GM23248 (cell line): ENCODE data around the gene PRKAG1. TPM values are rescaled to one million over a fixed set of nuclear protein-coding genes. Genes with fewer than 3 reads are reported as not detected.

Experiments used
- DNase-seq: peaks from one replicate; pipeline ENCODE4 v3.0.0-alpha.2; 2015
- H2AFZ ChIP-seq: fragments of 200-600 bp; sonication (generic); 2 replicates; pipeline ENCODE4 v1.6.1; 2016; ENCODE audit warnings: antibody characterized with exemption
- H3F3A ChIP-seq: fragments of 200-600 bp; sonication (generic); 2 replicates; pipeline ENCODE4 v1.6.1; 2016; ENCODE audit warnings: mild to moderate bottlenecking, antibody characterized with exemption, mixed run types; ENCODE audit not compliant: insufficient read depth
- H3K27ac ChIP-seq: fragments of 200-600 bp; sonication (generic); 2 replicates; pipeline ENCODE4 v1.5.1; 2016; ENCODE audit warnings: mild to moderate bottlenecking
- H3K27me3 ChIP-seq: fragments of 200-600 bp; sonication (generic); replicated peaks from 2 replicates; pipeline ENCODE4 v1.6.1; 2016; ENCODE audit warnings: mild to moderate bottlenecking; ENCODE audit not compliant: insufficient read depth
- H3K36me3 ChIP-seq: fragments of 200-600 bp; sonication (generic); 2 replicates; pipeline ENCODE4 v1.6.1; 2016; ENCODE audit warnings: low read depth, mild to moderate bottlenecking
- H3K4me1 ChIP-seq: fragments of 200-600 bp; sonication (generic); 2 replicates; pipeline ENCODE4 v1.6.1; 2016; ENCODE audit warnings: mild to moderate bottlenecking; ENCODE audit not compliant: insufficient read depth
- H3K4me2 ChIP-seq: fragments of 200-600 bp; sonication (generic); one replicate; pipeline ENCODE4 v1.6.1; 2016; ENCODE audit warnings: mild to moderate bottlenecking; ENCODE audit not compliant: unreplicated experiment
- H3K4me3 ChIP-seq: fragments of 200-600 bp; sonication (generic); 2 replicates; pipeline ENCODE4 v1.5.1; 2016; ENCODE audit warnings: mild to moderate bottlenecking
- H3K79me2 ChIP-seq: fragments of 200-600 bp; sonication (generic); 2 replicates; pipeline ENCODE4 v1.6.1; 2016; ENCODE audit warnings: mild to moderate bottlenecking; ENCODE audit not compliant: insufficient read depth
- H3K9ac ChIP-seq: fragments of 200-600 bp; sonication (generic); 2 replicates; pipeline ENCODE4 v1.6.1; 2016; ENCODE audit warnings: mild to moderate bottlenecking
- H3K9me2 ChIP-seq: fragments of 200-600 bp; sonication (generic); 2 replicates; pipeline ENCODE4 v1.6.1; 2016; ENCODE audit warnings: mixed run types, mild to moderate bottlenecking, moderate library complexity; ENCODE audit not compliant: insufficient read depth
- H3K9me3 ChIP-seq: fragments of 200-600 bp; sonication (generic); one replicate; pipeline ENCODE4 v1.6.1; 2017; ENCODE audit warnings: low read depth
- H4K20me1 ChIP-seq: fragments of 200-600 bp; sonication (generic); 2 replicates; pipeline ENCODE4 v1.6.0; 2016; ENCODE audit not compliant: insufficient read depth
- EZH2 ChIP-seq: fragments of 200-600 bp; sonication (generic); IDR thresholded peaks from 2 replicates; pipeline ENCODE4 v1.6.1; 2018; ENCODE audit warnings: antibody characterized with exemption, mild to moderate bottlenecking; ENCODE audit not compliant: insufficient read depth, poor library complexity, severe bottlenecking
- EZH2phosphoT487 ChIP-seq: fragments of 200-600 bp; sonication (generic); IDR thresholded peaks from 2 replicates; pipeline ENCODE4 v1.6.1; 2018; ENCODE audit warnings: antibody characterized with exemption, moderate library complexity, mild to moderate bottlenecking, low read depth; ENCODE audit not compliant: insufficient read depth
- WGBS, 2 experiments: methylation state at CpG; one replicate each; pipeline ENCODE4 v1.1.6; 2015 to 2017; ENCODE audit warnings: low lambda C conversion rate in 2 of 2, low coverage in 1 of 2; ENCODE audit errors: missing lambda C conversion rate in 2 of 2; 5-methylcytosine and 5-hydroxymethylcytosine counted together
- in situ Hi-C: fragments of 300-500 bp; cut with MboI; formaldehyde crosslinking; loops from 2 replicates; pipeline ENCODE4 v1.15.0; 2020
- polyA plus RNA-seq: library from polyadenylated mRNA; unstranded; fragments of >200 nt; fragmentation: Nextera tagmentation; extraction: Ambion mirVana; gene quantifications from 2 replicates; pipeline ENCODE4 v1.2.1, GENCODE V29; 2016
- total RNA-seq: library from RNA; depleted of rRNA; stranded (reverse); fragments of >200 nt; shearing (Covaris generic); gene quantifications from 2 replicates; pipeline ENCODE4 v1.2.3, GENCODE V29; 2014

PRKAG1 gene
- total and polyA plus RNA-seq, 2 experiments from 2014 or later: 62.5 to 91.3 TPM

DNA sequence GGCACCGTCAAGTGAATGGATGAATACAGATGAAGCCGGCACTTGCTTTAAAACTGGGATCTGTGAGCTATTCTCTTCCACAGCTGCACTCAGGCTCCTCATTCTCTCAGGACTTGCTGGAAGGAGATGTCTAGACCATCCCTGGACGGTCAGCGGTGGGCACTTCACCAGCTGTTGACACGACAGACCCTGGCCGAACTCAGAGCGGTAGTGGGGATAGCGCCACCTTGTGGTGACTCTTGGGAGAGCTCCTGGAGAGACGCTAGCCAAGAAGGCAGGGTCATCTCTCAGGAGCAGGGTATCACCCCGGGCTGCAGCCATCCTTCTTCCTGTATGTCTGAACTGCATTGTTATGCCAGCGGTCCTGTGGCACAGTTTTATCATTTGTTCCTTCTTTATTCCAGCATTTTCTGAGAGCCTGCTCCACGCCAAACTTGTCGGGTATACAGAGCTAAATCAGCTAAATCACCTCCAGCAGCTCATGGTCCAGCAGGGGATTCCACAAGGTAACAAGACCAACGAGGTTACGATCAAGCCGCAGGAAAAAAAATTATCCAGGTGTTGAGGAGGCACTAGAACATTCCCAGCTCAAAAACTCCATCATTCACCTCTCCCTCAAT, 30.4 kb downstream of the PRKAG1 start:
- no peaks in the 10 kb centered on the region for H3K79me2 ChIP-seq
- no peaks in the 10 kb centered on the region for H3F3A ChIP-seq
- WGBS, 2 experiments: 24 to 25% methylated on average over 16 of the region's 16 CpGs
- H3K4me2 ChIP-seq: no peak overlapping the region
- H3K4me1 ChIP-seq: no peaks in the 10 kb centered on the region
- peak; percentile 18 for TF ChIP-seq EZH2
- no peak for TF ChIP-seq EZH2phosphoT487
- no peak overlapping the region for H3K4me3 ChIP-seq
- peak; percentile 57 for DNase-seq
- no peak overlapping the region for H3K27ac ChIP-seq
- no peaks in the 10 kb centered on the region for H3K9me2 ChIP-seq
- no peak overlapping the region for H2AFZ ChIP-seq
- no peaks in the 10 kb centered on the region for H3K36me3 ChIP-seq
- in situ Hi-C loops: no loop called here
- peaks cover 47% of the 10 kb centered on the region for H3K27me3 ChIP-seq
- no peak overlapping the region for H3K9ac ChIP-seq
- H4K20me1 ChIP-seq: no peaks in the 10 kb centered on the region
- no peaks in the 10 kb centered on the region for H3K9me3 ChIP-seq

- in situ Hi-C loops: no loop called here
- Histone ChIP-seq H3K9ac (no peak overlapping the region), H4K20me1 (no peaks in the 10 kb centered on the region), H3K4me3 (no peak overlapping the region), H3K36me3 (no peaks in the 10 kb centered on the region), H2AFZ (no peak overlapping the region), H3K9me2 (no peaks in the 10 kb centered on the region), H3K9me3 (no peaks in the 10 kb centered on the region), H3F3A (no peaks in the 10 kb centered on the region), H3K27ac (no peak overlapping the region), H3K4me1 (no peaks in the 10 kb centered on the region), H3K79me2 (no peaks in the 10 kb centered on the region), H3K4me2 (no peak overlapping the region), H3K27me3 (peaks cover 59% of the 10 kb centered on the region)
- TF ChIP-seq EZH2phosphoT487 (no peak), EZH2 (no peak)
- no peak for DNase-seq
- WGBS, 2 experiments: 41 to 48% methylated on average over 16 to 23 of the region's 23 CpGs
Measured at GRCh38 chr12:48986720-48987291, 31.8 kb downstream of the PRKAG1 start.

DNA sequence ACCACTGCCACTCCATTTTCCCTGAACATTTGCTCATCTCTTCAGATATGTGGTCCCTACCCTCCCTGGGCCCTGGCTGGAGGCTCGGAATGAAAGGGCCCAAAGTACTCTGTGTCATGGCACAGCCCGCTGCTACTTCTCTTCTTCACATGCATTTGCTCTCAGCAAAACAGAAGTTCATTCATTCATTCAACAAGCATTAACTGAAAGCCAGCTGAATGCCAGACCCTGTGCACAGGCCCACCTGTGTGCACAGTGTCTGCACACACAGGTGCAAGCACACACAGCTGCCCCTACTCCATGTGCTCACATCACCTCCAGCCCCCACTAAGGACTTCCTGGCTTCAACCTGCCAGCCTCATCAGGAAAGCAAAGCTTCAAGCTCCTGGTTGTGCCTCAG, 32.7 kb downstream of the PRKAG1 start:
- in situ Hi-C loops: no loop called here
- H2AFZ ChIP-seq: no peak overlapping the region
- H3K4me1 ChIP-seq: no peaks in the 10 kb centered on the region
- TF ChIP-seq EZH2phosphoT487 (no peak), EZH2 (no peak)
- no peaks in the 10 kb centered on the region for H3F3A ChIP-seq
- no peak overlapping the region for H3K27ac ChIP-seq
- H3K79me2 ChIP-seq: no peaks in the 10 kb centered on the region
- no peaks in the 10 kb centered on the region for H3K9me3 ChIP-seq
- H3K9ac ChIP-seq: no peak overlapping the region
- H3K27me3 ChIP-seq: peaks cover 68% of the 10 kb centered on the region
- H3K36me3 ChIP-seq: no peaks in the 10 kb centered on the region
- WGBS, 2 experiments: 92 to 93% methylated on average over 2 of the region's 2 CpGs
- no peak overlapping the region for H3K4me2 ChIP-seq
- H3K9me2 ChIP-seq: no peaks in the 10 kb centered on the region
- no peak for DNase-seq
- no peaks in the 10 kb centered on the region for H4K20me1 ChIP-seq
- no peak overlapping the region for H3K4me3 ChIP-seq

GRCh38 chr12:48985475-48985897, 33.1 kb downstream of the PRKAG1 start:
- no peak overlapping the region for H3K27ac ChIP-seq
- no peaks in the 10 kb centered on the region for H3K79me2 ChIP-seq
- H3K4me2 ChIP-seq: no peak overlapping the region
- H3K4me1 ChIP-seq: no peaks in the 10 kb centered on the region
- DNase-seq: no peak
- in situ Hi-C loops: no loop called here
- WGBS, 2 experiments: 5 to 6% methylated on average over 8 to 10 of the region's 10 CpGs
- no peaks in the 10 kb centered on the region for H3F3A ChIP-seq
- H3K9ac ChIP-seq: no peak overlapping the region
- H3K36me3 ChIP-seq: no peaks in the 10 kb centered on the region
- no peaks in the 10 kb centered on the region for H3K9me3 ChIP-seq
- no peaks in the 10 kb centered on the region for H4K20me1 ChIP-seq
- no peak overlapping the region for H2AFZ ChIP-seq
- TF ChIP-seq EZH2phosphoT487: no peak
- TF ChIP-seq EZH2: no peak
- H3K27me3 ChIP-seq: peaks cover 72% of the 10 kb centered on the region
- H3K9me2 ChIP-seq: no peaks in the 10 kb centered on the region
- H3K4me3 ChIP-seq: no peak overlapping the region
